Activated naive CD8-positive, alpha-beta T cell treated with anti-CD3 and anti-CD28 coated beads for 36 hours (primary cell): Measurements from ENCODE around the gene CACNG4. TPM values are rescaled to one million over a fixed set of nuclear protein-coding genes. Genes with fewer than 3 reads are reported as not detected.

ENCODE experiments used
- DNase-seq: peaks from one replicate; pipeline ENCODE4 v3.0.0; 2021
- H3K27ac Mint-ChIP-seq: one replicate; pipeline ENCODE4 v1.8.0; 2022; ENCODE audit warnings: mild to moderate bottlenecking, moderate library complexity, mixed read lengths
- H3K27me3 Mint-ChIP-seq: one replicate; pipeline ENCODE4 v1.8.0; 2022; ENCODE audit warnings: mild to moderate bottlenecking, mixed read lengths
- H3K36me3 Mint-ChIP-seq: one replicate; pipeline ENCODE4 v1.8.0; 2021; ENCODE audit warnings: mild to moderate bottlenecking, mixed read lengths
- H3K4me1 Mint-ChIP-seq: one replicate; pipeline ENCODE4 v1.8.0; 2021; ENCODE audit warnings: mixed read lengths
- H3K4me3 Mint-ChIP-seq: one replicate; pipeline ENCODE4 v1.8.0; 2022; ENCODE audit warnings: mild to moderate bottlenecking, moderate library complexity, mixed read lengths
- H3K9me3 Mint-ChIP-seq: one replicate; pipeline ENCODE4 v1.8.0; 2022; ENCODE audit warnings: mixed read lengths
- total RNA-seq, 2 experiments: library from RNA; stranded (reverse); gene quantifications; one replicate each; pipeline ENCODE4 v1.2.3, GENCODE V29; 2021

The CACNG4 gene
- total RNA-seq, 2 experiments from 2014 or later = not detected

GRCh38 chr17:66995944-66996343 is 31.4 kb downstream of the CACNG4 start:
- Mint-ChIP-seq H3K9me3 (no peaks in the 10 kb centered on the region), H3K4me3 (no peak overlapping the region), H3K4me1 (no peaks in the 10 kb centered on the region)

GRCh38 chr17:66996926-66997325 is 32.4 kb downstream of the CACNG4 start:
- Mint-ChIP-seq H3K9me3 (peaks cover 1% of the 10 kb centered on the region), H3K27ac (no peak overlapping the region), H3K4me1 (no peaks in the 10 kb centered on the region), H3K27me3 (peaks cover 1% of the 10 kb centered on the region), H3K4me3 (no peak overlapping the region), H3K36me3 (no peaks in the 10 kb centered on the region)
- no peak for DNase-seq

More at GRCh38 chr17:66995944-66996343, 31.4 kb downstream of the CACNG4 start:
- Mint-ChIP-seq H3K36me3 (no peaks in the 10 kb centered on the region), H3K27me3 (no peaks in the 10 kb centered on the region), H3K27ac (no peak overlapping the region)
- DNase-seq = no peak

- Mint-ChIP-seq H3K36me3 (no peaks in the 10 kb centered on the region), H3K27me3 (peaks cover 8% of the 10 kb centered on the region), H3K4me1 (no peaks in the 10 kb centered on the region), H3K27ac (no peak overlapping the region), H3K9me3 (peaks cover 1% of the 10 kb centered on the region), H3K4me3 (no peak overlapping the region)
- no peak for DNase-seq
Measured at GRCh38 chr17:67003231-67003630, 38.7 kb downstream of the CACNG4 start.

- no peak for DNase-seq
- Mint-ChIP-seq H3K27ac (no peak overlapping the region), H3K4me1 (no peaks in the 10 kb centered on the region), H3K4me3 (no peak overlapping the region), H3K36me3 (no peaks in the 10 kb centered on the region), H3K9me3 (peaks cover 1% of the 10 kb centered on the region), H3K27me3 (peaks cover 8% of the 10 kb centered on the region)
Measured at GRCh38 chr17:67004181-67004580, 39.7 kb downstream of the CACNG4 start.

GRCh38 chr17:67007266-67007665 is 42.8 kb downstream of the CACNG4 start:
- peaks cover 8% of the 10 kb centered on the region for H3K27me3 Mint-ChIP-seq
- H3K36me3 Mint-ChIP-seq = no peaks in the 10 kb centered on the region
- no peak overlapping the region for H3K27ac Mint-ChIP-seq
- H3K9me3 Mint-ChIP-seq = no peaks in the 10 kb centered on the region
- no peak for DNase-seq
- no peak overlapping the region for H3K4me3 Mint-ChIP-seq
- H3K4me1 Mint-ChIP-seq = no peaks in the 10 kb centered on the region

DNA sequence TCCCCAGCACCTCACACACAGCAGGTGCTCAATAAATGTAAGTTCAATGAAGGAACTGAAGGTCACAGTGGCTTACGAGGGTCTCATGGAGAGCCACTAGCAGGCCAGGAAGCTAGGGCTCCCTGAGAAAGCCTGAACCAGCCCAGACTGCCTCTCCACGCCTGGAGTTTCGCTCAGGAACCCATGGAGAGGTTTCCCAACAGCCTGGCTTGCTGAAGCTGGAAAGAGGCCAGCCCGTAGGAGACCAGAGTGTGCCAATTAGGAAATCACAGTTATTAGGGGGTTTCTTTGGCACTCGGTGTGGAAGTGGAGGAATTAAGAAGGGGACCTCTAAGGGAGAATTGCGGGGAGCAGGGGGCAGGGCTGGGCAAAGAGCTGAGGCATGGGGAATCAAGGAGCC is 43.6 kb downstream of the CACNG4 start:
- Mint-ChIP-seq H3K4me3 (no peak overlapping the region), H3K4me1 (no peaks in the 10 kb centered on the region), H3K9me3 (no peaks in the 10 kb centered on the region), H3K27me3 (peaks cover 8% of the 10 kb centered on the region), H3K27ac (no peak overlapping the region), H3K36me3 (no peaks in the 10 kb centered on the region)
- no peak for DNase-seq

GRCh38 chr17:67011527-67012175 is 47.1 kb downstream of the CACNG4 start:
- H3K27ac Mint-ChIP-seq = no peak overlapping the region
- H3K4me1 Mint-ChIP-seq = no peaks in the 10 kb centered on the region
- H3K36me3 Mint-ChIP-seq = no peaks in the 10 kb centered on the region
- H3K27me3 Mint-ChIP-seq = peaks cover 14% of the 10 kb centered on the region
- DNase-seq = no peak
- H3K9me3 Mint-ChIP-seq = no peaks in the 10 kb centered on the region
- H3K4me3 Mint-ChIP-seq = no peak overlapping the region

DNA sequence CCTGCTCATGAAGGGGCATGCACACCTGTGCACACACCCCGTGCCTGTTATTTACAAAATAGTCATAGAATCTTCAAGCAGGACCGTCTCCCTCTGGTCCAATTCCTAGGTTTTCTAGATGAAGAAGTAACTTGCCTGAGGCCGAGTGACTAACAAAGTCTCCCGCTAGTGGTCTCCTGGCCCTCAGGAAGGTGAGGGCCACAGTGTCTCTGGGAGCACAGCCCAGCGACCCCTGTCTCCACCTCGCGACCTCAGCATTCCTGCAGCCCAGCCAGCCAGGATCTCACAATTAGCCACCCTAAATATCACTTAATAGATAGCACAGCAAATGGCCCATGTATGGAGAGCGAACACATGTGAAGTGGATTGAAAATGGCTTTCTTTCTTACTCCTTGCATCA is 49.4 kb downstream of the CACNG4 start:
- no peak for DNase-seq
- no peak overlapping the region for H3K27ac Mint-ChIP-seq
- no peaks in the 10 kb centered on the region for H3K4me1 Mint-ChIP-seq
- H3K9me3 Mint-ChIP-seq = no peaks in the 10 kb centered on the region
- H3K36me3 Mint-ChIP-seq = no peaks in the 10 kb centered on the region
- peaks cover 14% of the 10 kb centered on the region for H3K27me3 Mint-ChIP-seq
- no peak overlapping the region for H3K4me3 Mint-ChIP-seq

DNA sequence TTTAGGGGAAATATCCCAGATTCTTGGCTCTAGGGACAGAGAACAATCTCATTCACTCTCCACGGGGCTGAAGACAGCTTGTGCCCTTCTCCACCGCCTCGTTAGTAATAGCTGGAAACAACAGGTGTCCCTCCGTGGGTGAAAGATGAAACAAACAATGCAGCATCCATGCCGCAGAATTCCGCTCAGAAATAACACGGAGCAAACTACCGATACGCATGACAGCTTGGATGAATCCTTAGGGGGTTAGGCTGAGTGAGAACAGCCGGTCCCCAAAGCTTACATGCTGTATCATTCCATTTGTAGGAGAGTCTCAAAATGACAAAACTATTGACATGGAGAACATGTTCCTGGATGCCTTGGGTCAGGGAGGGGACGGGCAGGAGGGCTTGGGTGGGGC is 50.5 kb downstream of the CACNG4 start:
- Mint-ChIP-seq H3K9me3 (no peaks in the 10 kb centered on the region), H3K4me1 (no peaks in the 10 kb centered on the region), H3K27me3 (peaks cover 14% of the 10 kb centered on the region), H3K36me3 (no peaks in the 10 kb centered on the region), H3K4me3 (no peak overlapping the region), H3K27ac (no peak overlapping the region)
- DNase-seq = no peak

- H3K9me3 Mint-ChIP-seq = no peaks in the 10 kb centered on the region
- no peak for DNase-seq
- peaks cover 11% of the 10 kb centered on the region for H3K27me3 Mint-ChIP-seq
- H3K4me1 Mint-ChIP-seq = no peaks in the 10 kb centered on the region
- no peaks in the 10 kb centered on the region for H3K36me3 Mint-ChIP-seq
- no peak overlapping the region for H3K27ac Mint-ChIP-seq
- H3K4me3 Mint-ChIP-seq = no peak overlapping the region
Measured at GRCh38 chr17:67016039-67016762, 51.7 kb downstream of the CACNG4 start.

GRCh38 chr17:67017910-67018309 is 53.4 kb downstream of the CACNG4 start:
- Mint-ChIP-seq H3K36me3 (no peaks in the 10 kb centered on the region), H3K9me3 (no peaks in the 10 kb centered on the region), H3K27ac (no peak overlapping the region), H3K4me3 (no peak overlapping the region), H3K4me1 (no peaks in the 10 kb centered on the region), H3K27me3 (peaks cover 11% of the 10 kb centered on the region)
- no peak for DNase-seq

- no peak for DNase-seq
- Mint-ChIP-seq H3K4me3 (no peak overlapping the region), H3K9me3 (no peaks in the 10 kb centered on the region), H3K27ac (no peak overlapping the region), H3K27me3 (peaks cover 10% of the 10 kb centered on the region), H3K36me3 (no peaks in the 10 kb centered on the region), H3K4me1 (no peaks in the 10 kb centered on the region)
Measured at GRCh38 chr17:67018471-67019434, 54.2 kb downstream of the CACNG4 start.

GRCh38 chr17:67019809-67020208 is 55.3 kb downstream of the CACNG4 start:
- no peak overlapping the region for H3K4me3 Mint-ChIP-seq
- no peak for DNase-seq
- H3K4me1 Mint-ChIP-seq = no peaks in the 10 kb centered on the region
- peaks cover 4% of the 10 kb centered on the region for H3K27me3 Mint-ChIP-seq
- H3K36me3 Mint-ChIP-seq = no peaks in the 10 kb centered on the region
- H3K9me3 Mint-ChIP-seq = no peaks in the 10 kb centered on the region
- no peak overlapping the region for H3K27ac Mint-ChIP-seq

GRCh38 chr17:67020293-67020766 is 55.8 kb downstream of the CACNG4 start:
- no peaks in the 10 kb centered on the region for H3K36me3 Mint-ChIP-seq
- no peaks in the 10 kb centered on the region for H3K9me3 Mint-ChIP-seq
- no peak for DNase-seq
- peaks cover 3% of the 10 kb centered on the region for H3K27me3 Mint-ChIP-seq
- no peak overlapping the region for H3K27ac Mint-ChIP-seq
- no peak overlapping the region for H3K4me3 Mint-ChIP-seq
- no peaks in the 10 kb centered on the region for H3K4me1 Mint-ChIP-seq

GRCh38 chr17:67021196-67021595 is 56.7 kb downstream of the CACNG4 start:
- Mint-ChIP-seq H3K4me3 (no peak overlapping the region), H3K9me3 (no peaks in the 10 kb centered on the region), H3K27ac (no peak overlapping the region), H3K36me3 (no peaks in the 10 kb centered on the region), H3K4me1 (no peaks in the 10 kb centered on the region), H3K27me3 (no peaks in the 10 kb centered on the region)
- no peak for DNase-seq
